Fibroblast of the aortic adventitia (primary cell): ENCODE measurements around the gene MMUT. TPM values are rescaled to one million over a fixed set of nuclear protein-coding genes. Genes with fewer than 3 reads are reported as not detected.
A peak's percentile ranks its signal among the peaks of the same experiment; 100 is the strongest.

Experiments used
- DNase-seq: peaks from one replicate; pipeline ENCODE4 v3.0.0-alpha.2; 2010; ENCODE audit warnings: low read depth
- H3K4me3 ChIP-seq: 2 replicates; pipeline ENCODE4 v1.5.1; 2011; ENCODE audit warnings: low read depth, mild to moderate bottlenecking, control low read depth, low read length, moderate library complexity
- CTCF ChIP-seq: IDR thresholded peaks from 2 replicates; pipeline ENCODE4 v1.5.1; 2011; ENCODE audit warnings: mild to moderate bottlenecking, low read length, control low read depth, inconsistent platforms; ENCODE audit not compliant: insufficient read depth
- total RNA-seq: library from RNA; depleted of rRNA; stranded (reverse); fragments of >200 nt; gene quantifications from 2 replicates; pipeline ENCODE4 v1.2.3, GENCODE V29; 2012; ENCODE audit warnings: low replicate concordance

MMUT gene
- 27.1 and 27.4 TPM in 2 replicates for total RNA-seq

- H3K4me3 ChIP-seq, result peak within 1 kb of the TSS; percentile 83
- no peak for TF ChIP-seq CTCF
- DNase-seq, result peak; percentile 94
These were observed at the start of gene MMUT, which contains the start of gene CENPQ for GRCh38 chr6:49462927-49463611. MMUT (minus strand) TSS chr6:49463253; CDS start chr6:49459466, 3,787 bp downstream. CENPQ (plus strand) TSS chr6:49463370; CDS start chr6:49470177, 6,807 bp downstream.

GRCh38 chr6:49509342-49509741 is 46.3 kb upstream of the MMUT start:
- DNase-seq, result no peak
- no peak for TF ChIP-seq CTCF
- H3K4me3 ChIP-seq, result no peak overlapping the region

GRCh38 chr6:49506569-49507111 is 43.6 kb upstream of the MMUT start:
- H3K4me3 ChIP-seq, result no peak overlapping the region
- DNase-seq, result no peak
- no peak for TF ChIP-seq CTCF

GRCh38 chr6:49504666-49505065 is 41.6 kb upstream of the MMUT start:
- no peak overlapping the region for H3K4me3 ChIP-seq
- DNase-seq, result no peak
- TF ChIP-seq CTCF, result no peak

- no peak within 1 kb of the TSS for H3K4me3 ChIP-seq
- no peak for DNase-seq
- TF ChIP-seq CTCF, result no peak
These were observed 36.6 kb upstream of the MMUT start, which contains the start of gene GLYATL3 for GRCh38 chr6:49499623-49500022. GLYATL3 (plus strand) TSS chr6:49499923; CDS start chr6:49511991, 12,068 bp downstream.

GRCh38 chr6:49499126-49499525 is 36.1 kb upstream of the MMUT start:
- no peak for TF ChIP-seq CTCF
- DNase-seq, result no peak
- no peak overlapping the region for H3K4me3 ChIP-seq
